Lung (tissue), 12 donors: ENCODE data around the gene FIS1. TPM values are rescaled to one million over a fixed set of nuclear protein-coding genes. Genes with fewer than 3 reads are reported as not detected.

Experiments
- ATAC-seq: fragments of 200-7000 bp; cut with Tn5 transposase; one replicate; pipeline ENCODE4 v1.9.1; 2020; ENCODE audit warnings: moderate number of reproducible peaks; ENCODE audit not compliant: insufficient read depth, low FRiP score
- DNase-seq, 3 donors: peaks; one replicate each; pipeline ENCODE4 v3.0.0-alpha.2; 2013 to 2017
- H3K27ac ChIP-seq, 2 donors: one replicate each; pipeline ENCODE4 v1.5.1; 2013; ENCODE audit warnings: mild to moderate bottlenecking in 2 of 2, moderate library complexity in 2 of 2, control low read depth in 1 of 2, inconsistent platforms in 1 of 2, low read depth in 1 of 2, low read length in 1 of 2
- H3K27me3 ChIP-seq, 3 donors: one replicate each; pipeline ENCODE4 v1.5.1; 2013; ENCODE audit warnings: low read length in 2 of 3; ENCODE audit not compliant: control insufficient read depth in 3 of 3, insufficient read depth in 3 of 3
- H3K36me3 ChIP-seq, 4 donors: one replicate each; pipeline ENCODE4 v1.5.1; 2013; ENCODE audit warnings: low read length in 4 of 4, mild to moderate bottlenecking in 1 of 4, moderate library complexity in 1 of 4; ENCODE audit not compliant: control insufficient read depth in 4 of 4, insufficient read depth in 4 of 4
- H3K4me1 ChIP-seq, 5 donors: one replicate each; pipeline ENCODE4 v1.5.1; 2013; ENCODE audit warnings: low read length in 5 of 5, mild to moderate bottlenecking in 2 of 5, moderate library complexity in 1 of 5; ENCODE audit not compliant: control insufficient read depth in 5 of 5, insufficient read depth in 5 of 5
- H3K4me3 ChIP-seq: one replicate; pipeline ENCODE4 v1.5.1; 2013; ENCODE audit warnings: mild to moderate bottlenecking, control low read depth, moderate library complexity
- H3K9ac ChIP-seq, 2 donors: one replicate each; pipeline ENCODE4 v1.5.1; 2013; ENCODE audit warnings: low read length in 2 of 2, control low read depth in 1 of 2; ENCODE audit not compliant: insufficient read depth in 1 of 2
- H3K9me3 ChIP-seq, 4 donors: one replicate each; pipeline ENCODE4 v1.5.1; 2013; ENCODE audit warnings: low read length in 3 of 4, mild to moderate bottlenecking in 1 of 4, moderate library complexity in 1 of 4; ENCODE audit not compliant: control insufficient read depth in 4 of 4, insufficient read depth in 3 of 4
- WGBS, 2 donors: extraction: QIAGEN DNeasy Blood & Tissue Kit; methylation state at CpG; one replicate each; pipeline ENCODE4 v1.1.7; 2013; 5-methylcytosine and 5-hydroxymethylcytosine counted together
- polyA plus RNA-seq, 2 donors: library from polyadenylated mRNA; stranded (reverse); fragments of 200-250 nt; gene quantifications; one replicate each; pipeline ENCODE4 v1.2.1, GENCODE V29; 2013
- total RNA-seq, 2 donors: library from RNA; depleted of rRNA in 1 of 2; stranded (reverse); fragments of >200 nt in 1 of 2; gene quantifications; one replicate each; pipeline ENCODE4 v1.2.1, GENCODE V29; 2014 to 2021
- TF ChIP-seq, protein P1 (sequence below): IDR thresholded peaks from 2 replicates; pipeline ENCODE4 v1.5.1; 2012; ENCODE audit warnings: mild to moderate bottlenecking; ENCODE audit errors: control extremely low read depth, extremely low read depth
- donor health status: control.
- donor health status: control.
- donor health status: Bipolar disorder and iron deficiency.
- donor health status: healthy.
- donor health status: DM: yes; HTN: yes; CAD: no.

FIS1 gene
- total and polyA plus RNA-seq, 4 donors, result 109 to 235 (median 159) TPM

DNA sequence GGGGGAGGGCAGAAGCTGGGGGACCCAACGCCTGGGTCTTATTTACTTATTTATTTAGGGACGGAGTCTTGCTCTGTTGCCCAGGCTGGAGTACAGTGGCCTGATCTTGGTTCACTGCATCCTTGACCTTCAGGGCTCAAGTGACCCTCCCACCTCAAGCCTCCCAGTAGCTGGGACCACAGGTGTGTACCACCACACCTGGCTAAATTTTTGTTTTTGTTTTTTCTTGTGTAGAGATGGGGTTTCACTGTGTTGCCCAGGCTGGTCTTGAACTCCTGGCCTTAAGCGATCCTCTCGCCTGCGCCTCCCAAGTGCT is 42.3 kb downstream of the FIS1 start:
- TF ChIP-seq, protein P1, sequence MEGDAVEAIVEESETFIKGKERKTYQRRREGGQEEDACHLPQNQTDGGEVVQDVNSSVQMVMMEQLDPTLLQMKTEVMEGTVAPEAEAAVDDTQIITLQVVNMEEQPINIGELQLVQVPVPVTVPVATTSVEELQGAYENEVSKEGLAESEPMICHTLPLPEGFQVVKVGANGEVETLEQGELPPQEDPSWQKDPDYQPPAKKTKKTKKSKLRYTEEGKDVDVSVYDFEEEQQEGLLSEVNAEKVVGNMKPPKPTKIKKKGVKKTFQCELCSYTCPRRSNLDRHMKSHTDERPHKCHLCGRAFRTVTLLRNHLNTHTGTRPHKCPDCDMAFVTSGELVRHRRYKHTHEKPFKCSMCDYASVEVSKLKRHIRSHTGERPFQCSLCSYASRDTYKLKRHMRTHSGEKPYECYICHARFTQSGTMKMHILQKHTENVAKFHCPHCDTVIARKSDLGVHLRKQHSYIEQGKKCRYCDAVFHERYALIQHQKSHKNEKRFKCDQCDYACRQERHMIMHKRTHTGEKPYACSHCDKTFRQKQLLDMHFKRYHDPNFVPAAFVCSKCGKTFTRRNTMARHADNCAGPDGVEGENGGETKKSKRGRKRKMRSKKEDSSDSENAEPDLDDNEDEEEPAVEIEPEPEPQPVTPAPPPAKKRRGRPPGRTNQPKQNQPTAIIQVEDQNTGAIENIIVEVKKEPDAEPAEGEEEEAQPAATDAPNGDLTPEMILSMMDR, result no peak
- Histone ChIP-seq H3K27me3 (peaks cover 3 to 41% (median 21%) of the 10 kb centered on the region in 3 donors), H3K9me3 (peaks cover 0 to 2% (median 0%) of the 10 kb centered on the region in 4 donors), H3K36me3 (peaks cover 0 to 14% (median 4%) of the 10 kb centered on the region in 4 donors), H3K4me1 (peaks cover 0 to 4% (median 0%) of the 10 kb centered on the region in 5 donors), H3K9ac (no peak overlapping the region), H3K27ac (no peak overlapping the region), H3K4me3 (no peak overlapping the region)
- ATAC-seq (no peak), DNase-seq (no peak)
- 84 to 86% methylated on average over 5 of the region's 5 CpGs for WGBS, 2 donors

DNA sequence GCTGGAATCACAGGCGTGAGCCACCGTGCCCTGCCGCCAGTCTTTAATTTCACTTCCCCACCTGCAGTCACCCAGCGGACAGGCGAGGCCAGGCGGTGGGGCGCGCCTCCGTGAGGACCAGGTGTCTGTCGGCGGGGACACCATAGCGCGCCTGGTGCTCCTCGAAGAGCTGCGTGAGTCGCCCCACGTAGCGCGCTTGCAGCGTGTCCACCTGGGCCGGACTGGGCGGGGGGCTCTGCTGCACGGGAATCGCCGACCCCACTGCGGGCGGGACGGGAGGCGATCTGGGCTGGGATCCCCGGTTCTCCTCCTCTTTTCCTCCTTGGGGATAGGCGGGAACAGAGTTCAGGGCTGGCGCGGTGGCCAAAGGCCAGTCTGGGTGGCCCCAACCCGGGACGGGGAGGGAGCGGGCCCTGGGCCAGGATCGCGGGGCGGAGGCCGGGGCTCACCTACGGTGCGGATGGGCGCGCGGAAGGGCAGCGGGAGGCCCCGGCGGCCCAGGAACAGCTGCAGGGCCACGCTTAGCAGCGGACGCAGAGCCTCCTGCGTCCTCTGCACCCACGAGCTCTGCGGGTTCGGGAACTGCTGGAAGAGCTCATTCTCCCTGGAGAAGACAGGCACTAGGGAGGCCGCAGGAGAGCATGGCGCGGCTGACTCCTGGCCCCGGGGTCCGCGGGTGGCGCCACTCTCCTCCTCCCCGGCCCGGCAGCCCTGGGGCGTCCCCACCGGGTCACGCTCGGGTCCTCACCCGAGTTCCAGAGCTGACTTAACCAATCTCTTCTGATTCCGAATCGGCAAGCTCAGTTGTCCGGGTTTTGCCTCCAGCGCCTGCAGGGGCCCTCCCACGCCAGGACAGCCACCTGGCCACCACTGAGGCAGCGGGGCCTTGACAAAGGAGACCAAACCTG is 42.9 kb downstream of the FIS1 start:
- TF ChIP-seq, protein P1, result no peak
- Histone ChIP-seq H3K36me3 (peaks cover 0 to 9% (median 3%) of the 10 kb centered on the region in 4 donors), H3K9ac (no peak overlapping the region), H3K9me3 (peaks cover 0 to 2% (median 0%) of the 10 kb centered on the region in 4 donors), H3K27me3 (peaks cover 3 to 41% (median 21%) of the 10 kb centered on the region in 3 donors), H3K4me3 (no peak overlapping the region), H3K4me1 (peaks cover 0 to 4% (median 0%) of the 10 kb centered on the region in 5 donors), H3K27ac (no peak overlapping the region)
- no peak for ATAC-seq
- DNase-seq, result no peak
- 10% methylated on average over 58 to 75 of the region's 75 CpGs for WGBS, 2 donors

DNA sequence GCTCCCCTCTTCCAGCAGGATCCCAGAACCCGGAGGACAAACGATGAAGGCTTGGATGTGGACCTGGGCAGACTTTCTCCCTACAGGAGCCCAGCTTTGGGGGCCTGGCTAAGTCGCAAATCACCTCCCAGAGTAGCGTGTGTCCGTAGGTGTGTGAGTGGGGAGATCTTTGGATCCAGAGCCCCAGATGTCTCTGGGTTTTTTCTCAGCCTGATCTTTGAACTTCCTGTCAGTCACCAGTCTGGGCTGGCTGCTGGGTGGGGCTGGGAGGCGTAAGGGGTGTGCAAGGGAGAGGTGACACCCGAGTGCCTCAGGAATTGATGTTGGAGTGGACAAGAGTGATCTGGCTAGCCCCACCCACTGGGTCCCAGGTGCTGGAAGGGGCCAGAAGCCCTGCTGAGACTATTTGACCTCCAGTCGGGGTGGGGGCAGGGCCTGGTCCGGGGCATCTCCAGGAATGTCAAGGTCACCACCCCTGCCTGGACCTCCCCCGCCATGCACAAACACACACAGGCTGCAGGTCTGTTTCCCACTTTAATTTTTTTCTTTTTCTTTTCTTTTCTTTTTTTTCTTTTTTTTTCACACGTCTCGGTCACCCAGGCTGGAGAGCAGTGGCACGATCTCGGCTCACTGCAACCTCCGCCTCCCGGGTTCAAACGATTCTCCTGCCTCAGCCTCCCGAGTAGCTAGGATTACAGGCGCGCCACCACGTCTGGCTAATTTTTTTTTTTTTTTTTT is 43.9 kb downstream of the FIS1 start, which contains the start of gene MOGAT3:
Gene MOGAT3 (minus strand): TSS at position 175 of the 738 bp plus-strand sequence. CDS start 182 bp downstream, outside the sequence.
- H3K4me3 ChIP-seq, result no peak within 1 kb of the TSS

More for the DNA sequence above, 43.9 kb downstream of the FIS1 start, which contains the start of gene MOGAT3:
- no peak within 1 kb of the TSS for H3K27ac ChIP-seq
- H3K36me3 ChIP-seq, result peaks cover 0 to 2% (median under 1%) of the 10 kb centered on the region in 4 donors
- H3K9ac ChIP-seq, result no peak within 1 kb of the TSS
- ATAC-seq, result no peak
- peaks cover 3 to 41% (median 21%) of the 10 kb centered on the region in 3 donors for H3K27me3 ChIP-seq
- TF ChIP-seq, protein P1, result no peak
- peaks cover 0 to 4% (median 0%) of the 10 kb centered on the region in 5 donors for H3K4me1 ChIP-seq
- no peak for DNase-seq
- peaks cover 0 to 2% (median 0%) of the 10 kb centered on the region in 4 donors for H3K9me3 ChIP-seq
- WGBS, 2 donors, result 30% methylated on average over 21 of the region's 21 CpGs
